GM08714 (cell line): ENCODE data around the gene DOK7.

Experiments used
- H3K4me3 ChIP-seq: fragments of 200-500 bp; sonication (Bioruptor generic); 2 replicates; pipeline ENCODE4 v1.5.1; 2014; ENCODE audit warnings: mild to moderate bottlenecking, low read length, inconsistent platforms
- ZNF274 ChIP-seq: IDR thresholded peaks from 2 replicates; pipeline ENCODE4 v1.6.1; 2012; ENCODE audit warnings: mild to moderate bottlenecking, low read depth, low read length

The DOK7 gene

DNA sequence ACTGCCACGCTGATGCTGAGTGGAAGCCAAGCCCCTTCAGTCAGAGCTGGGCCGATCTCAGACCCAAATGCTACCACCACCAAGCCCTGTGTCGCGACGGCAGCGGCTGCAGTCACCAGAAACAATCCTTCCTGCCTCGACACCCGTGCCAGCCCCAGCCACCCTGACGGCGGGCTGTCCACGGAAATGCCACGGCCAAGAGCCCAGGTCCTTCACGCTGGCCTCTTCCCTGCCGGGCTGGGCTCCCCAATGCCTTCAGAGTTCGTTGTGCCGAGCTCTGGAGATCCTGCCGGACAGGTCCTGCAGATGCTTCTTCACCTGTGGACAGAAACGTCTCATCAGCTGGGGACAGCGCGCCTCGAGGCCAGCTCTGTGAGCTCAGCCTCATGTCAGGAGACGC lies 49.6 kb downstream of the DOK7 start:
- TF ChIP-seq ZNF274 = no peak
- H3K4me3 ChIP-seq = no peak overlapping the region

DNA sequence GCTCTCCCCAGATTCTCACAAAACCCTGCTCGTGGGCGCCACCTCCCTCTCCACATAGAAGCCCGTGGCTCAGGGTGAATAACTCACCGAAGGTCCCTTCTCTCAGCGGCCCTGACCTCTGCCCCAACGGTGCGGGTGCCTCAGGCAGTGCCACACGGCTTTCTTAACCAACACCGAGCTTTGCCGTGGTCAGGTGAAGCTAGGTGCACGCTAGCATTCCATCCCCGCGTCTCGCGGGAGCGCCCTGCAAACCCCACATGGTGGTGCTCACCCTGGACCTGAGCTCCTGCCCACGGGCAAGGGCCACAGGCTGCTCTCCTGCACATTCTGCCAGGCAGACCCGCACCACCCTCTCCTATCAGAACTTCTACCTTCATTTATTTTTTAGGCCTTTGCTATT lies 50.7 kb downstream of the DOK7 start:
- H3K4me3 ChIP-seq = no peak overlapping the region
- no peak for TF ChIP-seq ZNF274

DNA sequence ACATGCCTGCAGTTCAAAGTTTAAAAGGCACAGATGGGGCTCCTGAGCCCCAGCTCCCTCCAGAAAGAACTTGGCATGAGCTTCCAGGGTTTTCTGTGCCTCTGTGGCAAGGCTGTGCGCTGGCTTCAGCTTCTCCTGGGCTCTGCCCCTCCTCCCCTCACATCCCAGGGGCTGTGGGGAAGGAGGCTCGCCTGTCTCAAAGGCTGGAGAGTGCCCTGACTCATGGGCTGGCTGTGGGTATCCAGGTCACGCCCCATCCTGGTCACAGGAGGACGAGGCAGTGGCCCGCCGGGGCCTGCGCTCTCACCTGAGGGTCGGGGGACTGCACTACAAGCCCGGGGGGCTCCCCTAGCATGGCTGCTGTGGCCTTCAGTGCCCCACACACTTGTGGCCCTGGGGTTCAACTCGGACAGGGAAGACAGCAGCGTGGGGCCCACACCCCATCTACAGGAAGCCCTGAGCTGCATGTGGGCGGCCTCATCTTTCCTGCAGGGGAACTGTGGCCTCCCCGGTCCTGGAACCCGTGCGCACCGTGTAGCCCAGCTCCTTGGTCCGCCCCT lies 51.2 kb downstream of the DOK7 start:
- H3K4me3 ChIP-seq = no peak overlapping the region
- TF ChIP-seq ZNF274 = no peak

DNA sequence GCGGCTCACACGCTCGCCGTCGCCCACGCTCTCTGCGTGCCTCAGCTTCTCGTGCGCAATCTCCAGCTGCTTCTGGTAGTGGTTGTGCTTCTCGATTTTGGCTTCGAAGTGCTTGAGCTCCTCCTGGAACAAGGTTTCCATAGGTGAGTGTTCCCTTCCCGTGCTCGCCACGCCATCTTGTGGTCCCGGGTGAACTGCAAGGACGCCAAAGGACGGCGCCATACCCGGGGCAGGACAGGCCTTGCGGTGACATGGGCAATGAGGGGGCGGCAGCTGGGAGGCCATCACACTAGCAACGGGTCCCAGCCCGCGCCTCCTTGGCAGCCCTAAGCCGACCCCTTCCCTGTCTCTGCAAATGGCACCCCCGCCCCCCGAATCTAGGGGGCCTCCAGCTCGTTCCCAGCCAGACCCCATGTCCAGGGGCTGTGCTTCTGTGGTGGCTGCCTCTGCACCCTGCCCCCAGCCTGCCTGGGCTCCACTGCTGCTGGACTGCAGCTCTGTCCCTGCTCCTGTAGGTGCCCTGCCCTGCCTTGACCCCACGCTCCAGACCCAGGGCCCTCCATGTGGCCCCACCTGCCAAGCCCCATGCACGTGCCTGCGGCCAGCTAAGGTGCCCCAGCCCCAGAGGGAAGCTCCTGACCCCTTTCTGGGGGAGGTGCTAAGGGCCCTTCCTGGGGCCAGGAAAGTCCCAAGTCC lies 51.8 kb downstream of the DOK7 start:
- no peak overlapping the region for H3K4me3 ChIP-seq
- no peak for TF ChIP-seq ZNF274

DNA sequence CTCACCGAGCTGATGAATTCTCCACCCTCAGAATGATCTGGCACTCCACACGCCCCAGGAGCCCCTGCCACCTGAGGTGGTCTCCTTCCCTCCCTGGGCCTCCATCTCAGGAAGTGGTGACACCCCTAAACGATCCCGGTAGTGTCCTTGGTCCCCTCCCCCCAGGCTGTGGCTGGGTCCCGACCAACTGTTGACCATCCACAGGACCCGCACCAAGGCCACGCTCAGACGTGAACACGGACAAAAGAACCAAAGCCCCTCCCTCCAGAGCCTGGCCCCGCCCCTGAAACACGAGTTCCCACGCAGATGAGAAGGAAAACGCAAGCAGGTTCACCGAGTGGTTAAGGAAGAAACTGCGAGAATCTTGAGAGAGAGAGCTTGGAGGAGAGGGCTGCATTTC lies 52.5 kb downstream of the DOK7 start:
- TF ChIP-seq ZNF274 = no peak
- no peak overlapping the region for H3K4me3 ChIP-seq

DNA sequence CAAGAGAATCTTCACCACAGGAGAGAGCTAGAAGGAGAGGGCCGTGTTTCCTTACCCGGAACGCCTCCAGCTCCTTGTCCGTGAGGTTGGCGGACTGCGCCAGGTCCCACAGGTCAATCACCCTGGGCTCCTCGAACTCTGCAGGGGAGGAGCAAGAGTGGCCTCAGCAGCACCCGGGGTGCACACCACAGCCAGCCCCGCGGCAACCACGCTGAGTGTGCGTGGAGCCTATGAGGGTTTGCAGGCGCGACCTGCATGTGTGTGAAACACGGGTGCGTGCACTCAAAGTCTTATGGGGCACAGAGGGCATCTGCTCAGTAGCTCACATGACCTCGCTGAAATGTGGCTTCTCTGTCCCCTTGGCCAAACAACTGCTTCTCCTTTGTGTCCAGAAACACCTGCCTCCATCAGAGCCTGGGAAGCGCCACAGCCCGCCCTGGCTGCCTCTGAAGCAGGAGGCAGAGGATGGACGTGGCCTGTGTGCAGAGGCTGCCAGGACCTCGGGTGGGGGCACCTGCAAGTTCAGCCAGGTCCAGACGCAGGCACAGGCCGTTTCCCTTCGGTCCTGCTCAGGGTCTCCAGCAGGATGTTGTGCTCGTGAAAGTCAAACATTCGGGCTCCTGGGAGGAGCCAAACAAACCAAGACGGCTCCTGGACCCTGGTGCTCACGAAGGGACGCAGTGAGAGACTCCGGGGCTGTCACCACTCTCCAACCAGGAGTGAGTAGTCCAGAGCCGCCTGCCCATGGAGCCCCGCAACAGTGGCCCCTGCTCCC lies 53.1 kb downstream of the DOK7 start:
- TF ChIP-seq ZNF274 = no peak

DNA sequence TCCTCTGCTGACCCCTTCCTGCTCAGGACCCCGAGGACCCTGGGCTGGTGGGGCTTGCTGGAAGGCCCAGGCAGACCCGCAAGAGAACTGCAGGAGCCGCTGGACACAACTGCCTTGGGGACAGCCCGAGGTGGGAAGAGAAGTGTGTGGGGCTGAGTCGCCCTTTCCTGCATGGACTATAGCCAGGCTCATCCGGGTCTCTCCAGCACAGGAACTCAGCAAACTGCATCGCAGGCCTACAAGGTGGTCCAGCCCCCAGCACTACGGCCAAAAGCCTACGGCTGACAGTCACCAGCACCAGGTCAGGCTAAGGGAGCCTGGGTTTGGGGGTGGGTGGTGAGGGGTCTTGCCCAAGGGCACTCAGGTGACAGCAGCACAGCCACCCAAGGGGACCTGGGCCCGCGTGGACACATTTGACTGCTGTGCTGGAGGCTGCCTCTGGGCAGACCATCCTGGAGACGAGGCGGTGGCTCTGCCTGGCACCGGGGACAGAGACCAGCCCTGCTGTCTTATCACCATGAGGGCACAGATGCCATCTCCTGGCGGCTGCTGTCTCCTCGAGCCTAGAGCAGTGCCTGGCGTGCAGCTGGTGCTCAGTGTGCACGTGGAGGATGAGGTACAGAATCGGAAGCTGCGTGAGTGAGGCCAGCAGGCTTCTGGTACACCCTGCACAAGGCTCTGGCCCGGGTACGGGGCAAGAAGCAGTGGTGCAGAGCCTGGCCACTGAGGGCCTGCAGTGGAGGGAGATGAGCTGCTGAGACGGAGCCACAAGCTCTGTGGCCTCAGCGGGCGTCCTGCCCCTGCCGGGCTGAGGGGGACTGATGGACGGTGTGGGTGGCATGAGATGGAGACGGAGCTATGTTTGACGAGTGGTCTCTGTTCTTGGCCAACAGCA lies 54.0 kb downstream of the DOK7 start:
- no peak overlapping the region for H3K4me3 ChIP-seq

More for the DNA sequence above, 53.1 kb downstream of the DOK7 start:
- H3K4me3 ChIP-seq = no peak overlapping the region

DNA sequence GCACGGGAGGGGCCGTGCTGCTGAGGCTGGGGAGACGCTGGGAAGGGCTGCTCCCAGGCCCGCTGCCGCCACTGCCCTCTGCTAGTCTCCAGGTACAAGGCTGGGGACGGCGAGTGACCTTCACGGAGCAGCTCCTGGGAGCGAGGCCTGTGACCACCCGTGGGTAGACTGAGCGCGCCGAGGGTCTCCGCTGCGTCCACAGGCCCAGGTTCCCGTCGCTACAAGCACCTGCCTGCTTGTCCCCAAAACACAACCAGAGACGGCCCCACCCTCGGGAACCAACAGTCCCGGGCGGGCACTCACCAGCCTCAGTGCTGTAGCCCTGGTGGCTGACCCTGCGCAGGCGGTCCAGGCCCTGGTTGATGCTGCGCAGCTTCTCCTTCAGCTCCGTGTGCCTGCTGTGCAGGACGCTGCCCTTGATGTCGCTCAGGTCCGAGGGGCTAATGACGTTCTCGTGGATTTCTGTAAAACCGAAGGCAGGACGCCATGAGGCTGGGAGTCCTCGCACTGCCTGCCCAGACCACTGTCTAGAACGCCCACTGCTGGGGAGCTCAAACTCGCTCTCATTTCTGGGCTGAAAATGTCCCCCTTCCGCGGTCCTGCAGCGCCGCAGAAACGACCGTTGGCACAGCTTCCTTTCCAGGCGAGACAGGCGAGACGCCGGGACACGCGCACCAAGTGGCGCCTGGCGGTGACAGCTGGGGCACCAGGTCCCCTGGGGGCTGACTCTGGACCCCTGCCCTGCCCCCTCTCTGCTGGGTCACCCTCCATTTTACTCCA lies 54.8 kb downstream of the DOK7 start:
- TF ChIP-seq ZNF274 = no peak
- no peak overlapping the region for H3K4me3 ChIP-seq

More for the DNA sequence above, 54.0 kb downstream of the DOK7 start:
- no peak for TF ChIP-seq ZNF274

DNA sequence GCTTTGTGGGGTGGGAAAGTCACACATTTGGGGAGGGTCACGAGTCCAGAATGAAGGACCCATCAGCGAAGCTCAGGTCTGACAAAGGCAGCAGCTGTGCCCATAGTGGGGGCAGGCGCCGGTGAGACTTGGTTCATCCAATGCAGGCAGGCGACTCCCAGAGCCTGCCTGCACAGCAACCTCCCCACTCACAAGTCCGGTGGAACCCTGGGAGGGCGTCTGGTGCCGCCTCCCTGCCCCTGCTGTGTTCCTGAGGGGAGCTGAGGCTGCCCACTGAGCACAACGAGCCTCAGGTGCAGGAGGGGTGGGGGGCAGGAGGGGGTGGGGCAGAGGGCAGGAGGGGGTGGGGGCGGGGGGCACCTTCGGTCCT lies 55.4 kb downstream of the DOK7 start:
- H3K4me3 ChIP-seq = no peak overlapping the region
- TF ChIP-seq ZNF274 = no peak

DNA sequence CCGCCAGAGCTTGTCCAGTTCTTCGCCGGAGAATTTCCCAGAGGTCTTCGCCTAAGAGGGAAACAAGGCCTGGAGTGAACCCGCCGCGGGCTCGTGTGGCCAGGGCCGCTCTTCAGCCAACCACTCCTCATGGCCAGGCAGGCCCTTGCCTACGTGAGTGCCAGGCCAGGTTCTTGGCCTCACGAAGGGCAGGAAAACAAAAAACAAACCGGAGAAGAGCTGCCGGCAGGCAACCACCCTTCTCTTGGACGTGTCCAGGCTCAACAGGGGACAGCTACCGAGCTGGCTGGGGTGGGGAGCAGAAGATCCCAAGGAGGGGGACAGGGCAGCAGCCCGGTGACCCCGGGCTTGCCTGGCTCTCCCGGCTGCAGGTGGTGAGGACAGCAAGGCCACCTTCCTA lies 55.8 kb downstream of the DOK7 start:
- TF ChIP-seq ZNF274 = no peak
- H3K4me3 ChIP-seq = no peak overlapping the region

DNA sequence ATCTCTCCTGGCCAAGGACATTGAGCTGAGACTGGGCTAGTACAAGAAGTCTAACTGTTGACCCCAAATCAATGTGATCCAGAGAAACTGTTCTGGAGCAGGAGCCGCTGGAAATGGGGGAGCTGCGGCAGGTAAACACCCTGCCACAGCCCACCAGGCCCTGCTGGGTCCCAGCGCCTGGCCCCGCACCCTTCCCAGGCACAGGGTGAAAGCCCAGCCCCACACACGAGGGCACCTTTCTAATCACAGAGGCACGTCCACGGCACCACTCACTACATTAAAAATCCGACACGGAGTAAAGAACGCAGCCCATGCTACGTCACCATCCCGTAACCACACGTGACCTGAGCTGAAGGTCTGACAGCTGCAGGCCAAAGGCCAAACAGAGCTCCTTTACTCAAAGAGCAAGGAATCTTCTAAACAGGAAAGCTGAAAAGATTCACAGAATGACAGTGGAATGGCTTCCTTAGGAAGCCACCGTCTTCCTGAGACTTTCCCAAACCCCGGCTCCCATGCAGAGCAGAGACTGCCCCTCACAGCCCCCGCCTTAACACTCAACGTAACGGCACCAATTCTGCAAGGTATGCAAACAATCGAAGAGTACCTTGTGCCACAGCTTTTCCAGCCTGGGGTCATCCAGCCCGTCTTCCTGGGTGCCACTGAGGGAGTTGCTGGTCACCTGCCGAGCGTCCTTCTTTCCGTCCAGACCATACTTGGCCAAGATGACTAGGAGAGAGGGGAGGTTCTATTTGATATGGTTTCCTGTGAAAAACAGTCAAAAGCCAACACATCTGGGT lies 56.6 kb downstream of the DOK7 start:
- no peak for TF ChIP-seq ZNF274
- no peak overlapping the region for H3K4me3 ChIP-seq

DNA sequence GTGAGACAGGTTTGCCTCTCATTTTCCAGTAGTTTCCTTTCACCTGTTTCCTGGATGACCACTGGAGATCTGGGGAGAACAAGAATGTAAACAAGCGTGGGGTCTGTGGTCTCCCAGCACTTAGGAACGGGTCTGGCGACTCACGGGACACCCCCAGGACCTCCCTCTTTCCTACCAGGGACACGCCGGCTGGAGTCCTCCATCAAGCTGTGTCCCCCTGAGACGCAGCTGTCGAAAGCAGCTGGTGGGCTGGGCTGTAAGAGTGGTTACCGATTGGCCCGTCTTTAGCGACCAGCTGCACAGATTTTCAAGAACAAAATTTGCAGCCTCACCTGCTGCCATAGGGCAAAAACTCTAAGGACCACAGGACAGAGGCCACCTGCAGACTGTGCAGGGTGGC lies 57.2 kb downstream of the DOK7 start:
- H3K4me3 ChIP-seq = no peak overlapping the region
- no peak for TF ChIP-seq ZNF274
